GM23338 (cell line): ENCODE measurements around the gene RAB11FIP2. TPM values are rescaled to one million over a fixed set of nuclear protein-coding genes. Genes with fewer than 3 reads are reported as not detected.
A peak's percentile ranks its signal among the peaks of the same experiment; 100 is the strongest.

Experiments
- ATAC-seq: fragments of 200-7000 bp; cut with Tn5 transposase; 3 replicates; pipeline ENCODE4 v1.9.1; 2020
- DNase-seq: peaks from one replicate; pipeline ENCODE4 v3.0.0-alpha.2; 2015; ENCODE audit warnings: low spot score
- H2AFZ ChIP-seq: fragments of 200-600 bp; sonication (generic); 2 replicates; pipeline ENCODE4 v1.8.0; 2016; ENCODE audit warnings: antibody characterized with exemption, mild to moderate bottlenecking, moderate library complexity
- H3F3A ChIP-seq: fragments of 200-600 bp; sonication (generic); replicated peaks from 2 replicates; pipeline ENCODE4 v1.8.0; 2017; ENCODE audit warnings: antibody characterized with exemption, mixed run types, low read depth
- H3K27ac ChIP-seq: fragments of 200-600 bp; sonication (generic); 2 replicates; pipeline ENCODE4 v1.6.1; 2016; ENCODE audit warnings: low read depth
- H3K27me3 ChIP-seq: fragments of 200-600 bp; sonication (generic); 2 replicates; pipeline ENCODE4 v1.8.0; 2016; ENCODE audit warnings: mild to moderate bottlenecking, mixed run types, moderate library complexity; ENCODE audit not compliant: insufficient read depth
- H3K36me3 ChIP-seq: fragments of 200-600 bp; sonication (generic); 2 replicates; pipeline ENCODE4 v1.8.0; 2016; ENCODE audit warnings: mild to moderate bottlenecking; ENCODE audit not compliant: insufficient read depth
- H3K4me1 ChIP-seq: fragments of 200-600 bp; sonication (generic); 2 replicates; pipeline ENCODE4 v1.8.0; 2016; ENCODE audit warnings: mild to moderate bottlenecking, moderate library complexity; ENCODE audit not compliant: insufficient read depth
- H3K4me2 ChIP-seq: fragments of 200-600 bp; sonication (generic); 2 replicates; pipeline ENCODE4 v1.7.1; 2017; ENCODE audit warnings: mixed run types
- H3K4me3 ChIP-seq: fragments of 200-600 bp; sonication (generic); 2 replicates; pipeline ENCODE4 v1.6.1; 2016; ENCODE audit warnings: mixed run types
- H3K79me2 ChIP-seq: fragments of 200-600 bp; sonication (generic); replicated peaks from 2 replicates; pipeline ENCODE4 v1.8.0; 2017; ENCODE audit warnings: mild to moderate bottlenecking; ENCODE audit not compliant: insufficient read depth
- H3K9me2 ChIP-seq: fragments of 200-600 bp; sonication (generic); 2 replicates; pipeline ENCODE4 v1.8.0; 2017; ENCODE audit not compliant: insufficient read depth
- H4K20me1 ChIP-seq: fragments of 200-600 bp; sonication (generic); replicated peaks from 2 replicates; pipeline ENCODE4 v1.8.0; 2017; ENCODE audit warnings: mild to moderate bottlenecking; ENCODE audit not compliant: insufficient read depth
- H3K27ac Mint-ChIP-seq: 2 replicates; pipeline ENCODE4 v1.8.0; 2020; ENCODE audit warnings: inconsistent platforms, mild to moderate bottlenecking, moderate library complexity, mixed read lengths
- H3K27me3 Mint-ChIP-seq: 3 replicates; pipeline ENCODE4 v1.8.0; 2022; ENCODE audit warnings: low read depth, mild to moderate bottlenecking, moderate library complexity, mixed read lengths, inconsistent platforms; ENCODE audit not compliant: insufficient read depth, poor library complexity
- H3K36me3 Mint-ChIP-seq: 3 replicates; pipeline ENCODE4 v1.8.0; 2021; ENCODE audit warnings: low read depth, mild to moderate bottlenecking, inconsistent platforms, moderate library complexity, mixed read lengths
- H3K4me1 Mint-ChIP-seq: 3 replicates; pipeline ENCODE4 v1.8.0; 2020; ENCODE audit warnings: mild to moderate bottlenecking, inconsistent platforms, mixed read lengths
- H3K4me3 Mint-ChIP-seq: 3 replicates; pipeline ENCODE4 v1.8.0; 2021; ENCODE audit warnings: moderate library complexity, mild to moderate bottlenecking, inconsistent platforms, mixed read lengths
- H3K9me3 Mint-ChIP-seq: 3 replicates; pipeline ENCODE4 v1.8.0; 2020; ENCODE audit warnings: moderate library complexity, mild to moderate bottlenecking, inconsistent platforms, mixed read lengths
- CREB1 ChIP-seq: fragments of 250-450 bp; sonication (Bioruptor Pico); IDR thresholded peaks from 2 replicates; pipeline ENCODE4 v1.5.0; 2020; ENCODE audit warnings: low read depth, mild to moderate bottlenecking, moderate library complexity
- ETS1 ChIP-seq: IDR thresholded peaks from 2 replicates; pipeline ENCODE4 v1.6.1; 2016; ENCODE audit warnings: antibody characterized with exemption
- EZH2 ChIP-seq: fragments of 200-600 bp; sonication (generic); IDR thresholded peaks from one replicate; pipeline ENCODE4 v1.8.0; 2017; ENCODE audit warnings: antibody characterized with exemption, mild to moderate bottlenecking, low read depth; ENCODE audit not compliant: unreplicated experiment
- EZH2phosphoT487 ChIP-seq: fragments of 200-600 bp; sonication (generic); IDR thresholded peaks from one replicate; pipeline ENCODE4 v1.8.1; 2018; ENCODE audit warnings: antibody characterized with exemption; ENCODE audit not compliant: unreplicated experiment
- NANOG ChIP-seq: IDR thresholded peaks from 2 replicates; pipeline ENCODE4 v1.6.1; 2016; ENCODE audit warnings: antibody characterized with exemption, borderline replicate concordance
- REST ChIP-seq: IDR thresholded peaks from one replicate; pipeline ENCODE4 v1.6.1; 2018; ENCODE audit warnings: antibody characterized with exemption; ENCODE audit not compliant: unreplicated experiment
- STAT1 ChIP-seq: IDR thresholded peaks from one replicate; pipeline ENCODE4 v1.6.1; 2016; ENCODE audit warnings: antibody characterized with exemption; ENCODE audit not compliant: unreplicated experiment
- ZNF114 ChIP-seq: fragments of 250-450 bp; sonication (Bioruptor Pico); IDR thresholded peaks from 2 replicates; pipeline ENCODE4 v1.5.0; 2020; ENCODE audit warnings: mild to moderate bottlenecking, moderate library complexity
- polyA plus RNA-seq: library from polyadenylated mRNA; unstranded; fragments of >200 nt; fragmentation: Nextera tagmentation; extraction: Ambion mirVana; gene quantifications from 2 replicates; pipeline ENCODE4 v1.2.1, GENCODE V29; 2016
- total RNA-seq: library from RNA; depleted of rRNA; stranded (reverse); fragments of >200 nt; shearing (Covaris generic); gene quantifications from 2 replicates; pipeline ENCODE4 v1.2.3, GENCODE V29; 2014

RAB11FIP2 gene
- total and polyA plus RNA-seq, 2 experiments from 2014 or later: 16.1 to 17.6 TPM

GRCh38 chr10:117967149-117967650, 79.5 kb downstream of the RAB11FIP2 start:
- TF ChIP-seq NANOG (no peak), ZNF114 (CRISPR knock-in tag) (no peak), REST (no peak), EZH2phosphoT487 (no peak), CREB1 (CRISPR knock-in tag) (no peak), EZH2 (no peak), ETS1 (no peak)
- DNase-seq: no peak
- Mint-ChIP-seq H3K36me3 (no peaks in the 10 kb centered on the region), H3K9me3 (no peaks in the 10 kb centered on the region), H3K4me3 (no peak overlapping the region), H3K4me1 (peaks cover 14% of the 10 kb centered on the region), H3K27ac (peak overlapping the region; percentile 55), H3K27me3 (no peaks in the 10 kb centered on the region)
- no peak for ATAC-seq
- Histone ChIP-seq H3K9me2 (no peaks in the 10 kb centered on the region), H3K4me2 (0 out of 2 replicates have a peak overlapping the region, but pooled peaks have one; percentile 3), H3K27ac (0 out of 2 replicates have a peak overlapping the region, but pooled peaks have one; percentile 45), H3K36me3 (no peaks in the 10 kb centered on the region), H3K27me3 (no peaks in the 10 kb centered on the region), H3K4me1 (peaks cover 15% of the 10 kb centered on the region), H2AFZ (0 out of 2 replicates have a peak overlapping the region, but pooled peaks have one; percentile 59), H3K4me3 (no peak overlapping the region), H3F3A (no peaks in the 10 kb centered on the region), H3K79me2 (no peaks in the 10 kb centered on the region), H4K20me1 (no peaks in the 10 kb centered on the region)

- no peaks in the 10 kb centered on the region for H3K27me3 ChIP-seq
- Mint-ChIP-seq H3K27me3 (no peaks in the 10 kb centered on the region), H3K4me3 (no peak overlapping the region), H3K9me3 (no peaks in the 10 kb centered on the region), H3K27ac (peak overlapping the region; percentile 75; the same call in 1 of the 2 replicates), H3K36me3 (no peaks in the 10 kb centered on the region), H3K4me1 (peaks cover 14% of the 10 kb centered on the region)
- H3K9me2 ChIP-seq: no peaks in the 10 kb centered on the region
- TF ChIP-seq STAT1: no peak
- no peaks in the 10 kb centered on the region for H3K36me3 ChIP-seq
- DNase-seq (no peak), ATAC-seq (no peak)
- H3F3A ChIP-seq: no peaks in the 10 kb centered on the region
- H3K4me2 ChIP-seq: no peak overlapping the region
- H2AFZ ChIP-seq: no peak overlapping the region
- no peak overlapping the region for H3K4me3 ChIP-seq
- no peaks in the 10 kb centered on the region for H3K79me2 ChIP-seq
- peaks cover 15% of the 10 kb centered on the region for H3K4me1 ChIP-seq
- no peak overlapping the region for H3K27ac ChIP-seq
- no peaks in the 10 kb centered on the region for H4K20me1 ChIP-seq
Observed at GRCh38 chr10:117965984-117966383, 80.8 kb downstream of the RAB11FIP2 start.
